HEK293 (cell line): ENCODE results near the gene IFIT2.

ENCODE experiments used
- CTCF ChIA-PET: fragments of 350-600 bp; formaldehyde crosslinking; extraction: SDS; loops from one replicate; lab custom pipeline; 2021; ENCODE audit warnings: antibody characterized with exemption; lab: Yijun Ruan, JAX
- POLR2A ChIA-PET: fragments of 300-600 bp; formaldehyde crosslinking; extraction: SDS; loops from one replicate; lab custom pipeline; 2020; ENCODE audit warnings: antibody characterized with exemption, inconsistent platforms; lab: Yijun Ruan, JAX
- H3K27ac ChIP-seq: fragments of 200-500 bp; sonication (Bioruptor generic); 2 replicates; pipeline ENCODE4 v1.5.1; 2014; ENCODE audit warnings: low read depth, low read length, control low read depth, inconsistent platforms; ENCODE audit errors: extremely low read depth
- H3K36me3 ChIP-seq, 2 experiments: fragments of 200-500 bp in 1 of 2; sonication (Bioruptor generic) in 1 of 2; 1 replicate in 1 of 2; 2 replicates in 1 of 2; pipeline ENCODE4 v1.5.1; 2014 to 2017; ENCODE audit warnings: inconsistent platforms in 2 of 2, low read length in 2 of 2; ENCODE audit not compliant: control insufficient read depth in 2 of 2, insufficient read depth in 1 of 2
- H3K4me1 ChIP-seq: fragments of 200-500 bp; sonication (Bioruptor generic); 2 replicates; pipeline ENCODE4 v1.5.1; 2014; ENCODE audit warnings: mild to moderate bottlenecking, low read length, inconsistent platforms; ENCODE audit not compliant: control insufficient read depth, insufficient read depth
- H3K4me3 ChIP-seq: 2 replicates; pipeline ENCODE4 v1.5.1; 2011; ENCODE audit warnings: low read depth, mild to moderate bottlenecking, control low read depth, low read length, moderate library complexity
- H3K9me3 ChIP-seq: fragments of 200-500 bp; sonication (Bioruptor generic); 2 replicates; pipeline ENCODE4 v1.5.1; 2014; ENCODE audit warnings: low read depth, low read length, inconsistent platforms; ENCODE audit not compliant: control insufficient read depth, insufficient read depth
- GFI1B ChIP-seq: fragments of 450-650 bp; formaldehyde crosslinking; IDR thresholded peaks from 2 replicates; pipeline ENCODE4 v1.5.1; 2016; ENCODE audit warnings: missing biosample characterization, missing genetic modification characterization
- GLI2 ChIP-seq: fragments of 450-650 bp; formaldehyde crosslinking; IDR thresholded peaks from 2 replicates; pipeline ENCODE4; 2017; ENCODE audit warnings: missing biosample characterization, missing genetic modification characterization, low read depth, borderline replicate concordance
- KLF8 ChIP-seq: fragments of 450-650 bp; formaldehyde crosslinking; IDR thresholded peaks from 2 replicates; pipeline ENCODE4 v1.5.1; 2016; ENCODE audit warnings: missing biosample characterization, missing genetic modification characterization
- REST ChIP-seq: fragments of 450-650 bp; formaldehyde crosslinking; IDR thresholded peaks from 2 replicates; pipeline ENCODE4 v1.5.1; 2016; ENCODE audit warnings: missing biosample characterization, missing genetic modification characterization
- SCRT2 ChIP-seq: fragments of 450-650 bp; formaldehyde crosslinking; IDR thresholded peaks from 2 replicates; pipeline ENCODE4 v1.5.1; 2016; ENCODE audit warnings: missing biosample characterization, missing genetic modification characterization
- SP2 ChIP-seq: fragments of 450-650 bp; formaldehyde crosslinking; IDR thresholded peaks from 2 replicates; pipeline ENCODE4 v1.5.1; 2016; ENCODE audit warnings: missing biosample characterization, missing genetic modification characterization
- ZBTB10 ChIP-seq: fragments of 450-650 bp; formaldehyde crosslinking; IDR thresholded peaks from 2 replicates; pipeline ENCODE4 v1.5.1; 2016; ENCODE audit warnings: missing biosample characterization, missing genetic modification characterization
- ZBTB49 ChIP-seq: fragments of 450-650 bp; formaldehyde crosslinking; IDR thresholded peaks from 2 replicates; pipeline ENCODE4 v1.5.1; 2016; ENCODE audit warnings: missing biosample characterization, missing genetic modification characterization, low read depth
- ZNF16 ChIP-seq: fragments of 450-650 bp; formaldehyde crosslinking; IDR thresholded peaks from 2 replicates; pipeline ENCODE4 v1.5.1; 2016; ENCODE audit warnings: low read depth, missing biosample characterization, missing genetic modification characterization
- ZNF214 ChIP-seq: fragments of 450-650 bp; formaldehyde crosslinking; IDR thresholded peaks from 2 replicates; pipeline ENCODE4 v1.5.1; 2017; ENCODE audit warnings: missing biosample characterization, mild to moderate bottlenecking, missing genetic modification characterization, borderline replicate concordance
- ZNF221 ChIP-seq: fragments of 450-650 bp; formaldehyde crosslinking; IDR thresholded peaks from 2 replicates; pipeline ENCODE4 v1.5.1; 2017; ENCODE audit warnings: missing biosample characterization, missing genetic modification characterization, borderline replicate concordance
- ZNF302 ChIP-seq: fragments of 450-650 bp; formaldehyde crosslinking; IDR thresholded peaks from 2 replicates; pipeline ENCODE4 v1.5.1; 2016; ENCODE audit warnings: missing biosample characterization, missing genetic modification characterization, low read depth
- ZNF398 ChIP-seq: fragments of 450-650 bp; formaldehyde crosslinking; IDR thresholded peaks from 2 replicates; pipeline ENCODE4 v1.5.1; 2017; ENCODE audit warnings: missing biosample characterization, missing genetic modification characterization
- ZNF571 ChIP-seq: fragments of 450-650 bp; formaldehyde crosslinking; IDR thresholded peaks from 2 replicates; pipeline ENCODE4 v1.5.0; 2017; ENCODE audit warnings: missing biosample characterization, missing genetic modification characterization
- ZNF600 ChIP-seq: fragments of 450-650 bp; formaldehyde crosslinking; IDR thresholded peaks from 2 replicates; pipeline ENCODE4 v1.5.1; 2016; ENCODE audit warnings: missing biosample characterization, missing genetic modification characterization
- ZNF664 ChIP-seq: fragments of 450-650 bp; formaldehyde crosslinking; IDR thresholded peaks from 2 replicates; pipeline ENCODE4 v1.5.1; 2016; ENCODE audit warnings: missing biosample characterization, missing genetic modification characterization
- ZNF707 ChIP-seq: fragments of 450-650 bp; formaldehyde crosslinking; IDR thresholded peaks from 2 replicates; pipeline ENCODE4 v1.5.1; 2016; ENCODE audit warnings: missing biosample characterization, missing genetic modification characterization

The IFIT2 gene

GRCh38 chr10:89335226-89335625, 33.4 kb downstream of the IFIT2 start (continued):
- no peak for TF ChIP-seq ZNF571 (tag by site-specific recombination)

- Histone ChIP-seq H3K36me3 (no peaks in the 10 kb centered on the region), H3K4me3 (no peak overlapping the region), H3K4me1 (0 out of 2 replicates have a peak, but pooled peaks cover 3% of the 10 kb centered on the region), H3K27ac (no peak overlapping the region), H3K9me3 (no peaks in the 10 kb centered on the region)
- CTCF ChIA-PET: no interaction called here
- TF ChIP-seq SP2 (tag by site-specific recombination): no peak
- TF ChIP-seq REST (tag by site-specific recombination): no peak
- no peak for TF ChIP-seq ZNF600 (tag by site-specific recombination)
- TF ChIP-seq ZNF707: no peak
- TF ChIP-seq GLI2 (tag by site-specific recombination): no peak
- no peak for TF ChIP-seq ZBTB10
- TF ChIP-seq SCRT2 (tag by site-specific recombination): no peak
- TF ChIP-seq ZNF664 (tag by site-specific recombination): no peak
- no peak for TF ChIP-seq ZNF302 (tag by site-specific recombination)
- no peak for TF ChIP-seq ZNF221
- TF ChIP-seq KLF8 (tag by site-specific recombination): no peak
- no peak for TF ChIP-seq ZNF214
- TF ChIP-seq ZBTB49 (tag by site-specific recombination): no peak
- TF ChIP-seq ZNF16: no peak
- TF ChIP-seq GFI1B: no peak
- TF ChIP-seq ZNF398: no peak
- POLR2A ChIA-PET: no interaction called here
Observed at GRCh38 chr10:89336241-89336640, 34.4 kb downstream of the IFIT2 start.
